ENCODE measurements around the gene CARD10. TPM values are rescaled to one million over a fixed set of nuclear protein-coding genes. Genes with fewer than 3 reads are reported as not detected.
A peak's percentile ranks its signal among the peaks of the same experiment; 100 is the strongest.

Gene CARD10
- total and polyA plus RNA-seq, 2 of the 13 experiments (the other 11 are each of a cell fraction or from before 2014, with no cell fraction given), result 35.2 to 55.8 TPM

- TF ChIP-seq, protein P1, sequence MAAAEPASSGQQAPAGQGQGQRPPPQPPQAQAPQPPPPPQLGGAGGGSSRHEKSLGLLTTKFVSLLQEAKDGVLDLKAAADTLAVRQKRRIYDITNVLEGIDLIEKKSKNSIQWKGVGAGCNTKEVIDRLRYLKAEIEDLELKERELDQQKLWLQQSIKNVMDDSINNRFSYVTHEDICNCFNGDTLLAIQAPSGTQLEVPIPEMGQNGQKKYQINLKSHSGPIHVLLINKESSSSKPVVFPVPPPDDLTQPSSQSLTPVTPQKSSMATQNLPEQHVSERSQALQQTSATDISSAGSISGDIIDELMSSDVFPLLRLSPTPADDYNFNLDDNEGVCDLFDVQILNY (CRISPR knock-in tag; conservative IDR thresholded peaks at IDR 0.05), result no peak
- TF ChIP-seq AKAP8 (CRISPR knock-in tag; IDR thresholded peaks at IDR 0.05) (0 out of 2 replicates have a peak, but pooled peaks have one; percentile 12), SALL1 (CRISPR knock-in tag; IDR thresholded peaks at IDR 0.05) (peak; percentile 28; the same call in 1 of the 2 replicates), ZNF709 (CRISPR knock-in tag; IDR thresholded peaks at IDR 0.05) (no peak), HCFC1 (IDR thresholded peaks at IDR 0.05; ENCODE audit: low read depth, low read length) (no peak), SP5 (CRISPR knock-in tag; IDR thresholded peaks at IDR 0.05; ENCODE audit: borderline replicate concordance, low read depth) (peak; percentile 63), NFRKB (IDR thresholded peaks at IDR 0.05) (no peak), ZFP36L2 (CRISPR knock-in tag; IDR thresholded peaks at IDR 0.05) (no peak), ZFX (CRISPR knock-in tag; IDR thresholded peaks at IDR 0.05; ENCODE audit: low read depth) (peak; percentile 20; the same call in 1 of the 2 replicates), FOXA3 (CRISPR knock-in tag; IDR thresholded peaks at IDR 0.05) (no peak), ZBTB42 (CRISPR knock-in tag; IDR thresholded peaks at IDR 0.05) (no peak), ZNF274 (CRISPR knock-in tag; IDR thresholded peaks at IDR 0.05) (no peak), SP4 (CRISPR knock-in tag; IDR thresholded peaks at IDR 0.05) (peak; percentile 32; the same call in 1 of the 2 replicates), ARID4A (CRISPR knock-in tag; IDR thresholded peaks at IDR 0.05; ENCODE audit: borderline replicate concordance) (peak; percentile 32; the same call in 1 of the 2 replicates), AKNA (CRISPR knock-in tag; IDR thresholded peaks at IDR 0.05; ENCODE audit: borderline replicate concordance) (no peak), HOXD1 (CRISPR knock-in tag; IDR thresholded peaks at IDR 0.05) (no peak), SOX6 (IDR thresholded peaks at IDR 0.05) (no peak), SOX6 (CRISPR knock-in tag; IDR thresholded peaks at IDR 0.05) (peak; percentile 19; the same call in 1 of the 2 replicates)
- TF ChIP-seq, protein P2, sequence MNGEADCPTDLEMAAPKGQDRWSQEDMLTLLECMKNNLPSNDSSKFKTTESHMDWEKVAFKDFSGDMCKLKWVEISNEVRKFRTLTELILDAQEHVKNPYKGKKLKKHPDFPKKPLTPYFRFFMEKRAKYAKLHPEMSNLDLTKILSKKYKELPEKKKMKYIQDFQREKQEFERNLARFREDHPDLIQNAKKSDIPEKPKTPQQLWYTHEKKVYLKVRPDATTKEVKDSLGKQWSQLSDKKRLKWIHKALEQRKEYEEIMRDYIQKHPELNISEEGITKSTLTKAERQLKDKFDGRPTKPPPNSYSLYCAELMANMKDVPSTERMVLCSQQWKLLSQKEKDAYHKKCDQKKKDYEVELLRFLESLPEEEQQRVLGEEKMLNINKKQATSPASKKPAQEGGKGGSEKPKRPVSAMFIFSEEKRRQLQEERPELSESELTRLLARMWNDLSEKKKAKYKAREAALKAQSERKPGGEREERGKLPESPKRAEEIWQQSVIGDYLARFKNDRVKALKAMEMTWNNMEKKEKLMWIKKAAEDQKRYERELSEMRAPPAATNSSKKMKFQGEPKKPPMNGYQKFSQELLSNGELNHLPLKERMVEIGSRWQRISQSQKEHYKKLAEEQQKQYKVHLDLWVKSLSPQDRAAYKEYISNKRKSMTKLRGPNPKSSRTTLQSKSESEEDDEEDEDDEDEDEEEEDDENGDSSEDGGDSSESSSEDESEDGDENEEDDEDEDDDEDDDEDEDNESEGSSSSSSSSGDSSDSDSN (CRISPR knock-in tag; IDR thresholded peaks at IDR 0.05), result peak; percentile 59
Observed at GRCh38 chr22:37552524-37553163, 33.4 kb upstream of the CARD10 start (continued).

All from HepG2 (cell line).